Tibial nerve (tissue), 3 donors: Measurements from ENCODE around the gene RALY.

Experiments
- CTCF ChIP-seq, 5 experiments: fragments of 200-600 bp in 3 of 5; fragments of 450-650 bp in 2 of 5; sonication (generic) in 3 of 5; IDR thresholded peaks; one replicate each; pipeline ENCODE4 v1.5.1; 2016 to 2019; ENCODE audit warnings: antibody characterized with exemption in 5 of 5, mild to moderate bottlenecking in 3 of 5, moderate library complexity in 2 of 5
- POLR2A ChIP-seq, 2 donors: fragments of 450-650 bp; IDR thresholded peaks; one replicate each; pipeline ENCODE4 v1.6.1; 2017; ENCODE audit warnings: antibody characterized with exemption in 2 of 2, mild to moderate bottlenecking in 2 of 2, moderate library complexity in 2 of 2

- no peak for TF ChIP-seq CTCF (IDR thresholded peaks at IDR 0.05)
- TF ChIP-seq POLR2A (IDR thresholded peaks at IDR 0.05), result no peak
Observed at GRCh38 chr20:34015401-34016335, 22.0 kb downstream of the RALY start.
